SK-N-SH treated with all-trans-retinoic acid at 6 μM for 48 hours (cell line): ENCODE results near the gene ASPDH.

ENCODE experiments used
- ARNTL ChIP-seq: fragments of 450-650 bp; formaldehyde crosslinking; IDR thresholded peaks from 2 replicates; pipeline ENCODE4 v1.5.0; 2020; ENCODE audit warnings: low read depth, mild to moderate bottlenecking, moderate library complexity, borderline replicate concordance
- PPARA ChIP-seq: fragments of 250-450 bp; sonication (Bioruptor Pico); IDR thresholded peaks from 2 replicates; pipeline ENCODE4 v1.5.0; 2020; ENCODE audit warnings: mild to moderate bottlenecking, borderline replicate concordance

GRCh38 chr19:50548191-50549058 is 34.7 kb upstream of the ASPDH start:
- TF ChIP-seq PPARA (CRISPR knock-in tag) (no peak), ARNTL (CRISPR knock-in tag) (no peak)
